Uterus (tissue), 4 donors: ENCODE results near the gene SV2B. TPM values are rescaled to one million over a fixed set of nuclear protein-coding genes. Genes with fewer than 3 reads are reported as not detected.

Source experiments
- DNase-seq, 2 donors: peaks; one replicate each; pipeline ENCODE4 v3.0.0-alpha.2; 2019 to 2020
- H3K27ac ChIP-seq, 2 donors: fragments of 200-600 bp; sonication (generic); 1 replicate in 1 of 2; 2 replicates in 1 of 2; pipeline ENCODE4 v1.5.1; 2016 to 2018
- H3K27me3 ChIP-seq, 2 donors: fragments of 200-600 bp; sonication (generic); one replicate each; pipeline ENCODE4 v1.5.1; 2018 to 2019; ENCODE audit warnings: control low read depth in 1 of 2
- H3K36me3 ChIP-seq, 2 donors: fragments of 200-600 bp; sonication (generic); one replicate each; pipeline ENCODE4 v1.5.1; 2019; ENCODE audit warnings: control low read depth in 1 of 2
- H3K4me1 ChIP-seq, 2 donors: fragments of 200-600 bp; sonication (generic); one replicate each; pipeline ENCODE4 v1.5.1; 2018 to 2019; ENCODE audit warnings: control low read depth in 1 of 2
- H3K4me3 ChIP-seq, 2 donors: fragments of 200-600 bp; sonication (generic); 1 replicate in 1 of 2; 2 replicates in 1 of 2; pipeline ENCODE4 v1.5.1; 2018 to 2019; ENCODE audit warnings: mild to moderate bottlenecking in 1 of 2
- H3K9me3 ChIP-seq, 2 donors: fragments of 200-600 bp; sonication (generic); one replicate each; pipeline ENCODE4 v1.5.1; 2019; ENCODE audit warnings: control low read depth in 1 of 2
- CTCF ChIP-seq, 4 experiments: fragments of 200-600 bp in 2 of 4; fragments of 450-650 bp in 2 of 4; sonication (generic) in 2 of 4; IDR thresholded peaks; one replicate each; pipeline ENCODE4 v1.5.1; 2016 to 2019; ENCODE audit warnings: antibody characterized with exemption in 4 of 4, mild to moderate bottlenecking in 2 of 4, moderate library complexity in 1 of 4
- POLR2A ChIP-seq, 2 donors: fragments of 450-650 bp; IDR thresholded peaks; one replicate each; pipeline ENCODE4 v1.6.1; 2016; ENCODE audit warnings: antibody characterized with exemption in 2 of 2, mild to moderate bottlenecking in 1 of 2, moderate library complexity in 1 of 2
- intact Hi-C: fragments of 100-400 bp; cut with DNase I; formaldehyde crosslinking; loops from one replicate; pipeline ENCODE4 v1.15.1; 2023; ENCODE audit warnings: low total_unique reads
- total RNA-seq, 4 donors: library from RNA; depleted of rRNA in 3 of 4; stranded (reverse); fragments of >200 nt in 3 of 4; gene quantifications; one replicate each; pipeline versions ENCODE4 v1.1.0 to v1.2.4, GENCODE V29; 2014 to 2023
- donor health status: DM: yes; HTN: yes; CAD: no.

The SV2B gene
- total RNA-seq, 4 donors from 2014 or later: 0.26 to 1.1 (median 0.87) TPM

GRCh38 chr15:91203619-91204203 lies 103.7 kb downstream of the SV2B start:
- Histone ChIP-seq H3K36me3 (no peaks in the 10 kb centered on the region), H3K9me3 (no peaks in the 10 kb centered on the region), H3K27ac (no peak overlapping the region), H3K27me3 (no peaks in the 10 kb centered on the region), H3K4me3 (no peak overlapping the region), H3K4me1 (no peaks in the 10 kb centered on the region)
- no peak for TF ChIP-seq CTCF (IDR thresholded peaks at IDR 0.05)
- no peak for TF ChIP-seq POLR2A (IDR thresholded peaks at IDR 0.05)
- intact Hi-C loops: no loop called here
- DNase-seq: no peak

GRCh38 chr15:91208371-91208770 lies 108.3 kb downstream of the SV2B start:
- Histone ChIP-seq H3K27me3 (no peaks in the 10 kb centered on the region), H3K27ac (no peak overlapping the region), H3K36me3 (no peaks in the 10 kb centered on the region), H3K4me3 (no peak overlapping the region), H3K4me1 (no peaks in the 10 kb centered on the region), H3K9me3 (no peaks in the 10 kb centered on the region)
- intact Hi-C loops: no loop called here
- no peak for DNase-seq
- no peak for TF ChIP-seq CTCF (IDR thresholded peaks at IDR 0.05)
- TF ChIP-seq POLR2A (IDR thresholded peaks at IDR 0.05): no peak

- TF ChIP-seq CTCF (IDR thresholded peaks at IDR 0.05) (no peak), POLR2A (IDR thresholded peaks at IDR 0.05) (no peak)
- H3K9me3 ChIP-seq: no peaks in the 10 kb centered on the region
- no peak overlapping the region for H3K4me3 ChIP-seq
These were observed 109.3 kb downstream of the SV2B start for GRCh38 chr15:91209318-91209717.

GRCh38 chr15:91209726-91210125 lies 109.7 kb downstream of the SV2B start:
- H3K27me3 ChIP-seq: no peaks in the 10 kb centered on the region
- H3K9me3 ChIP-seq: no peaks in the 10 kb centered on the region
- TF ChIP-seq POLR2A (IDR thresholded peaks at IDR 0.05) (no peak), CTCF (IDR thresholded peaks at IDR 0.05) (no peak)
- H3K36me3 ChIP-seq: no peaks in the 10 kb centered on the region
- no peak for DNase-seq
- no peak overlapping the region for H3K27ac ChIP-seq
- intact Hi-C loops: no loop called here
- H3K4me3 ChIP-seq: no peak overlapping the region
- no peaks in the 10 kb centered on the region for H3K4me1 ChIP-seq

More at GRCh38 chr15:91209318-91209717, 109.3 kb downstream of the SV2B start:
- no peaks in the 10 kb centered on the region for H3K27me3 ChIP-seq
- no peak overlapping the region for H3K27ac ChIP-seq
- no peaks in the 10 kb centered on the region for H3K4me1 ChIP-seq
- intact Hi-C loops: no loop called here
- no peaks in the 10 kb centered on the region for H3K36me3 ChIP-seq
- no peak for DNase-seq

- H3K27me3 ChIP-seq: no peaks in the 10 kb centered on the region
- H3K4me3 ChIP-seq: no peak overlapping the region
- H3K9me3 ChIP-seq: no peaks in the 10 kb centered on the region
- H3K36me3 ChIP-seq: no peaks in the 10 kb centered on the region
- no peak for DNase-seq
- TF ChIP-seq CTCF (IDR thresholded peaks at IDR 0.05) (no peak), POLR2A (IDR thresholded peaks at IDR 0.05) (no peak)
- no peak overlapping the region for H3K27ac ChIP-seq
- intact Hi-C loops: no loop called here
- H3K4me1 ChIP-seq: no peaks in the 10 kb centered on the region
These were observed 114.9 kb downstream of the SV2B start for GRCh38 chr15:91214675-91215590.
